WERI-Rb-1 (cell line): ENCODE data around the gene ANKRD40.
"Not testable (repeated sequence)": the region's sequence is repeated elsewhere in the genome, so short reads cannot be mapped to it uniquely, and the experiment has no call there.

Experiments used
- DNase-seq: peaks from one replicate; pipeline ENCODE4 v3.0.0-alpha.2; 2020
- H3K27ac ChIP-seq: fragments of 250-450 bp; sonication (Bioruptor Pico); 2 replicates; pipeline ENCODE4 v1.5.1; 2020; ENCODE audit warnings: mild to moderate bottlenecking, moderate library complexity
- H3K27me3 ChIP-seq: fragments of 250-450 bp; sonication (Bioruptor Pico); 2 replicates; pipeline ENCODE4 v1.5.1; 2021; ENCODE audit warnings: mild to moderate bottlenecking, low read depth, moderate library complexity; ENCODE audit not compliant: insufficient read depth, severe bottlenecking
- H3K36me3 ChIP-seq: fragments of 250-450 bp; sonication (Bioruptor Pico); 2 replicates; pipeline ENCODE4 v1.5.1; 2020; ENCODE audit warnings: mild to moderate bottlenecking, moderate library complexity
- H3K4me3 ChIP-seq: 2 replicates; pipeline ENCODE4 v1.5.1; 2011; ENCODE audit warnings: low read depth, mild to moderate bottlenecking, control low read depth, low read length
- H3K9me3 ChIP-seq: fragments of 250-450 bp; sonication (Bioruptor Pico); 2 replicates; pipeline ENCODE4 v1.5.1; 2021; ENCODE audit warnings: mild to moderate bottlenecking, moderate library complexity; ENCODE audit not compliant: severe bottlenecking
- CTCF ChIP-seq: IDR thresholded peaks from 2 replicates; pipeline ENCODE4 v1.5.1; 2011; ENCODE audit warnings: low read depth, mild to moderate bottlenecking, control low read depth, inconsistent platforms, low read length

The ANKRD40 gene

GRCh38 chr17:50682938-50683337 lies 24.8 kb downstream of the ANKRD40 start:
- Histone ChIP-seq H3K36me3 (no peaks in the 10 kb centered on the region), H3K9me3 (no peaks in the 10 kb centered on the region)
- no peak for TF ChIP-seq CTCF

GRCh38 chr17:50682441-50682840 lies 25.3 kb downstream of the ANKRD40 start:
- no peak for TF ChIP-seq CTCF
- Histone ChIP-seq H3K27me3 (no peaks in the 10 kb centered on the region), H3K36me3 (no peaks in the 10 kb centered on the region), H3K9me3 (no peaks in the 10 kb centered on the region), H3K27ac (no peak overlapping the region), H3K4me3 (no peak overlapping the region)
- no peak for DNase-seq

More at GRCh38 chr17:50682938-50683337, 24.8 kb downstream of the ANKRD40 start:
- Histone ChIP-seq H3K27ac (no peak overlapping the region), H3K27me3 (no peaks in the 10 kb centered on the region), H3K4me3 (no peak overlapping the region)
- no peak for DNase-seq

- peak; percentile 86 for DNase-seq
- Histone ChIP-seq H3K4me3 (no peak overlapping the region), H3K27me3 (no peaks in the 10 kb centered on the region), H3K27ac (no peak overlapping the region), H3K36me3 (no peaks in the 10 kb centered on the region), H3K9me3 (no peaks in the 10 kb centered on the region)
- peak; percentile 90 for TF ChIP-seq CTCF
These were observed 26.2 kb downstream of the ANKRD40 start for GRCh38 chr17:50681263-50682200.

DNA sequence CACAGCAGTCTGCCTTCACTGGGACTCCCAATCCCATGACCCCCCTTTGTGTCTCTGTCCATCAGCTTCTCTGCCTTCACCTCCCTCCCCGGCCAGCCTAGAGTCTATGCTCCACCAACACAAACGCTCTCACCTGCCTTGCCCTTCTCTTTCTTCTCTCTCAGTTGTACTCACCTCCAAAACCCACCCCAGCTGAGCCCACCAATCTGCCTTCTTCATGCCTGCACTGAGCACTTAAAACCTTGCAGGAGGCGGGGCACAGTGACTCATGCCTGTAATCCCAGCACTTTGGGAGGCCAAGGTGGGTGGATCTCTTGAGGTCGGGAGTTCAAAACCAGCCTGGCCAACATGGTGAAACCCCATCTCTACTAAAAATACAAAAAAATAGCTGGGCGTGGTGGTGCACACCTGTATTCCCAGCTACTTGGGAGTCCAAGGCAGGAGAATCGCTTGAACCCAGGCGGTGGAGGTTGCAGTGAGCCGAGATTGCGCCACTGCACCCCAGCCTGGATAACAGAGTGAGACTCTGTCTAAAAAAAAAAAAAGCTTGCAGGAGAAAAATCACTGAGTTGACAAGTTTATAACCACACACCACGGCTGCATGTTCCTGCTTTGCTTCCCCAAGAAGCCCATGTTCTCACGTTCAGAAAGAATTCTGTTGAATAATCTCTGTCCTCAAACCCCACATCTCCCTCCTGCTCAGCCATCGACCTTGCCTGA lies 27.0 kb downstream of the ANKRD40 start:
- H3K9me3 ChIP-seq, H3K27me3 ChIP-seq, H3K36me3 ChIP-seq, H3K4me3 ChIP-seq, DNase-seq, H3K27ac ChIP-seq: not testable (repeated sequence)

GRCh38 chr17:50680126-50680525 lies 27.6 kb downstream of the ANKRD40 start:
- DNase-seq = no peak
- H3K27me3 ChIP-seq = no peaks in the 10 kb centered on the region

More at GRCh38 chr17:50680126-50680525, 27.6 kb downstream of the ANKRD40 start:
- Histone ChIP-seq H3K36me3 (no peaks in the 10 kb centered on the region), H3K9me3 (no peaks in the 10 kb centered on the region), H3K27ac (no peak overlapping the region), H3K4me3 (no peak overlapping the region)
- no peak for TF ChIP-seq CTCF
